ENCODE results near the gene AGPAT4.
"Not testable (repeated sequence)": the region's sequence is repeated elsewhere in the genome, so short reads cannot be mapped to it uniquely, and the experiment has no call there.

Gene AGPAT4

GRCh38 chr6:161227004-161227960 lies 46.6 kb downstream of the AGPAT4 start:
- no peak for DNase-seq (ENCODE audit: low read depth in 2 of 2)

GRCh38 chr6:161226009-161226964 lies 47.6 kb downstream of the AGPAT4 start:
- no peak for DNase-seq (ENCODE audit: low read depth in 2 of 2)

- no peak for DNase-seq (ENCODE audit: low read depth in 2 of 2)
Observed at GRCh38 chr6:161225681-161226008, 48.2 kb downstream of the AGPAT4 start.

- not testable (repeated sequence) for DNase-seq (ENCODE audit: low read depth in 2 of 2)
Observed at GRCh38 chr6:161224951-161225680, 48.7 kb downstream of the AGPAT4 start.

GRCh38 chr6:161223646-161224045 lies 50.2 kb downstream of the AGPAT4 start:
- DNase-seq (ENCODE audit: low read depth in 2 of 2), result no peak

- DNase-seq (ENCODE audit: low read depth in 2 of 2), result no peak
Observed at GRCh38 chr6:161222706-161223234, 51.1 kb downstream of the AGPAT4 start.

- DNase-seq (ENCODE audit: low read depth in 2 of 2), result no peak
Observed at GRCh38 chr6:161220346-161220745, 53.5 kb downstream of the AGPAT4 start.

- DNase-seq (ENCODE audit: low read depth in 2 of 2), result no peak
Observed at GRCh38 chr6:161219680-161220079, 54.2 kb downstream of the AGPAT4 start.

- DNase-seq (ENCODE audit: low read depth in 2 of 2), result no peak
Observed at GRCh38 chr6:161218222-161218621, 55.6 kb downstream of the AGPAT4 start.

GRCh38 chr6:161217628-161218027 lies 56.2 kb downstream of the AGPAT4 start:
- DNase-seq (ENCODE audit: low read depth in 2 of 2), result no peak

- no peak for DNase-seq (ENCODE audit: low read depth in 2 of 2)
Observed at GRCh38 chr6:161216616-161217205, 57.1 kb downstream of the AGPAT4 start.

- DNase-seq (ENCODE audit: low read depth in 2 of 2), result no peak
Observed at GRCh38 chr6:161215876-161216615, 57.8 kb downstream of the AGPAT4 start.

- no peak for DNase-seq (ENCODE audit: low read depth in 2 of 2)
Observed at GRCh38 chr6:161215193-161215592, 58.7 kb downstream of the AGPAT4 start.

- no peak for DNase-seq (ENCODE audit: low read depth in 2 of 2)
Observed at GRCh38 chr6:161214722-161215121, 59.1 kb downstream of the AGPAT4 start.

- DNase-seq (ENCODE audit: low read depth in 2 of 2), result no peak
Observed at GRCh38 chr6:161212902-161213301, 61.0 kb downstream of the AGPAT4 start.

GRCh38 chr6:161211380-161212035 lies 62.4 kb downstream of the AGPAT4 start:
- no peak for DNase-seq (ENCODE audit: low read depth in 2 of 2)

GRCh38 chr6:161210857-161211256 lies 63.0 kb downstream of the AGPAT4 start:
- DNase-seq (ENCODE audit: low read depth in 2 of 2), result no peak

- DNase-seq (ENCODE audit: low read depth in 2 of 2), result no peak
Observed at GRCh38 chr6:161207200-161207599, 66.7 kb downstream of the AGPAT4 start.

- DNase-seq (ENCODE audit: low read depth in 2 of 2), result no peak
Observed at GRCh38 chr6:161204866-161205557, 68.8 kb downstream of the AGPAT4 start.
